Liver (tissue), 2 donors: Measurements from ENCODE around the gene CD164L2.

Experiments
- RAD21 ChIP-seq, 2 donors: IDR thresholded peaks; 2 replicates each; pipeline ENCODE4 v1.6.1; 2016; ENCODE audit warnings: antibody characterized with exemption in 2 of 2, mild to moderate bottlenecking in 2 of 2
- TAF1 ChIP-seq: conservative IDR thresholded peaks from 2 replicates; pipeline ENCODE4 v1.6.1; 2016; ENCODE audit warnings: antibody characterized with exemption, mild to moderate bottlenecking
- TF ChIP-seq, protein P1 (sequence below): IDR thresholded peaks from 2 replicates; pipeline ENCODE4 v1.6.1; 2016; ENCODE audit warnings: antibody characterized with exemption, mild to moderate bottlenecking
- donor health status: healthy.

DNA sequence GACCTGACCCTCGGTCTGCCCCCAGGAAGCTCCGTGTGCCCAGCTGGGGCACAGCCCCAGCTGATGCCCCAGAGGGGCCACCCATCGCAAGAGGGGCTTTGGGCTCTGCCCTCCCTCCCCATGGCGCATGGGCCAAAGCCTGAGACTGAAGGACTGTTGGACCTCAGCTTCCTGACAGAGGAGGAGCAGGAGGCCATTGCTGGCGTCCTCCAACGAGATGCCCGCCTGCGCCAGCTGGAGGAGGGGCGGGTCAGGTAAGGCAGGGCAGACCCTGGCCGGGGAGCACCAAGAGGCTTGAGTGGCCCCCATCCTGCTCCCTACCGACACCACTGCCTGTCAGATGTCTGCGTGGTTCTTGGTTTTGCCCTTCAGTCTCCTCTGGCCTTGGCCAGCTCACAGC lies 37.9 kb downstream of the CD164L2 start:
- no peak for TF ChIP-seq RAD21 (IDR thresholded peaks at IDR 0.05)
- no peak for TF ChIP-seq TAF1
- TF ChIP-seq, protein P1, sequence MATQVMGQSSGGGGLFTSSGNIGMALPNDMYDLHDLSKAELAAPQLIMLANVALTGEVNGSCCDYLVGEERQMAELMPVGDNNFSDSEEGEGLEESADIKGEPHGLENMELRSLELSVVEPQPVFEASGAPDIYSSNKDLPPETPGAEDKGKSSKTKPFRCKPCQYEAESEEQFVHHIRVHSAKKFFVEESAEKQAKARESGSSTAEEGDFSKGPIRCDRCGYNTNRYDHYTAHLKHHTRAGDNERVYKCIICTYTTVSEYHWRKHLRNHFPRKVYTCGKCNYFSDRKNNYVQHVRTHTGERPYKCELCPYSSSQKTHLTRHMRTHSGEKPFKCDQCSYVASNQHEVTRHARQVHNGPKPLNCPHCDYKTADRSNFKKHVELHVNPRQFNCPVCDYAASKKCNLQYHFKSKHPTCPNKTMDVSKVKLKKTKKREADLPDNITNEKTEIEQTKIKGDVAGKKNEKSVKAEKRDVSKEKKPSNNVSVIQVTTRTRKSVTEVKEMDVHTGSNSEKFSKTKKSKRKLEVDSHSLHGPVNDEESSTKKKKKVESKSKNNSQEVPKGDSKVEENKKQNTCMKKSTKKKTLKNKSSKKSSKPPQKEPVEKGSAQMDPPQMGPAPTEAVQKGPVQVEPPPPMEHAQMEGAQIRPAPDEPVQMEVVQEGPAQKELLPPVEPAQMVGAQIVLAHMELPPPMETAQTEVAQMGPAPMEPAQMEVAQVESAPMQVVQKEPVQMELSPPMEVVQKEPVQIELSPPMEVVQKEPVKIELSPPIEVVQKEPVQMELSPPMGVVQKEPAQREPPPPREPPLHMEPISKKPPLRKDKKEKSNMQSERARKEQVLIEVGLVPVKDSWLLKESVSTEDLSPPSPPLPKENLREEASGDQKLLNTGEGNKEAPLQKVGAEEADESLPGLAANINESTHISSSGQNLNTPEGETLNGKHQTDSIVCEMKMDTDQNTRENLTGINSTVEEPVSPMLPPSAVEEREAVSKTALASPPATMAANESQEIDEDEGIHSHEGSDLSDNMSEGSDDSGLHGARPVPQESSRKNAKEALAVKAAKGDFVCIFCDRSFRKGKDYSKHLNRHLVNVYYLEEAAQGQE = no peak
